Spleen (tissue), 11 donors: ENCODE measurements around the gene ARHGEF28. TPM values are rescaled to one million over a fixed set of nuclear protein-coding genes. Genes with fewer than 3 reads are reported as not detected.

Experiments used
- DNase-seq: peaks from one replicate; pipeline ENCODE4 v3.0.0-alpha.2; 2020
- H3K27ac ChIP-seq, 8 donors: fragments of 200-600 bp; sonication (generic) in 7 of 8; 1 replicate in 4 of 8; 2 replicates in 4 of 8; pipeline versions ENCODE4 v1.5.0 to v1.8.0; 2016 to 2021; ENCODE audit warnings: inconsistent platforms in 4 of 8, mild to moderate bottlenecking in 4 of 8, moderate library complexity in 1 of 8
- H3K27me3 ChIP-seq, 7 donors: fragments of 200-600 bp; sonication (generic) in 6 of 7; replicated peaks in 1 of 7; 1 replicate in 4 of 7; 2 replicates in 3 of 7; pipeline versions ENCODE4 v1.5.0 to v1.8.0; 2016 to 2021; ENCODE audit warnings: inconsistent platforms in 3 of 7, mild to moderate bottlenecking in 1 of 7
- H3K36me3 ChIP-seq, 6 donors: fragments of 200-600 bp; sonication (generic) in 5 of 6; 1 replicate in 4 of 6; 2 replicates in 2 of 6; pipeline versions ENCODE4 v1.5.0 to v1.8.0; 2016 to 2021; ENCODE audit warnings: inconsistent platforms in 2 of 6
- H3K4me1 ChIP-seq, 6 donors: fragments of 200-600 bp; sonication (generic) in 5 of 6; 1 replicate in 3 of 6; 2 replicates in 3 of 6; pipeline versions ENCODE4 v1.5.0 to v1.8.0; 2016 to 2021; ENCODE audit warnings: inconsistent platforms in 3 of 6
- H3K4me3 ChIP-seq, 8 donors: fragments of 200-600 bp; sonication (generic) in 7 of 8; 1 replicate in 4 of 8; 2 replicates in 4 of 8; pipeline versions ENCODE4 v1.5.0 to v1.8.0; 2016 to 2021; ENCODE audit warnings: inconsistent platforms in 4 of 8, mild to moderate bottlenecking in 4 of 8, moderate library complexity in 2 of 8
- H3K9me3 ChIP-seq, 8 donors: fragments of 200-600 bp; sonication (generic) in 7 of 8; 1 replicate in 4 of 8; 2 replicates in 4 of 8; pipeline versions ENCODE4 v1.5.0 to v1.8.0; 2016 to 2021; ENCODE audit warnings: inconsistent platforms in 4 of 8
- CTCF ChIP-seq, 11 experiments: fragments of 200-600 bp in 7 of 11; fragments of 450-650 bp in 4 of 11; sonication (generic) in 4 of 11; IDR thresholded peaks in 8 of 11; conservative IDR thresholded peaks in 3 of 11; 1 replicate in 7 of 11; 2 replicates in 4 of 11; pipeline versions ENCODE4 v1.4.0 to v1.8.0; 2016 to 2021; ENCODE audit warnings: antibody characterized with exemption in 11 of 11, inconsistent platforms in 4 of 11, mild to moderate bottlenecking in 1 of 11
- POLR2A ChIP-seq, 3 donors: fragments of 450-650 bp; IDR thresholded peaks; one replicate each; pipeline ENCODE4 v1.5.1; 2017; ENCODE audit warnings: antibody characterized with exemption in 3 of 3, mild to moderate bottlenecking in 1 of 3
- POLR2AphosphoS5 ChIP-seq, 3 donors: sonication (generic); formaldehyde crosslinking; IDR thresholded peaks; one replicate each; pipeline ENCODE4 v1.5.1; 2017; ENCODE audit warnings: antibody characterized with exemption in 3 of 3
- WGBS, 5 donors: extraction: QIAGEN DNeasy Blood & Tissue Kit in 3 of 5; methylation state at CpG; one replicate each; pipeline versions ENCODE4 v1.1.5 to v1.1.7; 2013 to 2018; 5-methylcytosine and 5-hydroxymethylcytosine counted together
- intact Hi-C: fragments of 100-400 bp; cut with DNase I; formaldehyde crosslinking; loops from one replicate; pipeline ENCODE4 v1.15.0; 2023; ENCODE audit warnings: low total_unique reads
- polyA plus RNA-seq, 3 donors: library from polyadenylated mRNA; stranded (reverse); fragments of 200-250 nt; gene quantifications; one replicate each; pipeline ENCODE4 v1.2.1, GENCODE V29; 2013
- total RNA-seq, 7 donors: library from RNA; depleted of rRNA in 3 of 7; stranded (reverse); fragments of >200 nt in 3 of 7; fragmentation: NEBNext Ultra II Directional in 4 of 7; extraction: Animal tissue kit (Norgen Biotek cat#: 25700) in 4 of 7; gene quantifications; one replicate each; pipeline versions ENCODE4 v1.1.0 to v1.2.1, GENCODE V29; 2016 to 2021
- donor health status: healthy with polysubstance abuse.
- donor health status: DM: no; HTN: no; CAD: no; lungs with moderate emphysema.
- donor health status: DM: no; HTN: no; CAD: no.
- donor health status: Bipolar disorder and iron deficiency.
- donor health status: healthy.
- donor health status: DM: no; HTN: no; CAD: no.
- donor health status: DM: yes; HTN: yes; CAD: no.

The ARHGEF28 gene
- total and polyA plus RNA-seq, 10 donors = 0.53 to 17.5 (median 8.8) TPM

GRCh38 chr5:73623901-73624404, 2.0 kb upstream of the ARHGEF28 start:
- Histone ChIP-seq H3K27ac (no peak overlapping the region), H3K27me3 (peaks cover 0 to 45% (median 10%) of the 10 kb centered on the region in 7 donors), H3K36me3 (no peaks in the 10 kb centered on the region), H3K4me1 (peaks cover 0 to 27% (median 15%) of the 10 kb centered on the region in 6 donors), H3K4me3 (no peak overlapping the region), H3K9me3 (no peaks in the 10 kb centered on the region)
- intact Hi-C loops = no loop called here
- DNase-seq = no peak
- 64 to 86% (median 74%) methylated on average over 2 of the region's 2 CpGs for WGBS, 5 donors
- TF ChIP-seq CTCF (IDR thresholded peaks at IDR 0.05 in 8 of 11, conservative IDR thresholded peaks at IDR 0.05 in 3 of 11) (no peak), POLR2AphosphoS5 (IDR thresholded peaks at IDR 0.05) (no peak)

GRCh38 chr5:73624888-73625287, 1.1 kb upstream of the ARHGEF28 start:
- TF ChIP-seq POLR2AphosphoS5 (IDR thresholded peaks at IDR 0.05) = no peak
- TF ChIP-seq POLR2A (IDR thresholded peaks at IDR 0.05) = no peak
- no peak for TF ChIP-seq CTCF (IDR thresholded peaks at IDR 0.05 in 8 of 11, conservative IDR thresholded peaks at IDR 0.05 in 3 of 11)
- Histone ChIP-seq H3K4me3 (peak overlapping the region in 1 of 8 donors; percentile 59), H3K9me3 (no peaks in the 10 kb centered on the region), H3K4me1 (peaks cover 0 to 27% (median 15%) of the 10 kb centered on the region in 6 donors), H3K36me3 (no peaks in the 10 kb centered on the region), H3K27ac (peak overlapping the region in 3 of 8 donors; percentile 74 to 84 (median 76)), H3K27me3 (peaks cover 0 to 48% (median 10%) of the 10 kb centered on the region in 7 donors)
- 91 to 96% (median 91%) methylated on average over 6 of the region's 6 CpGs for WGBS, 5 donors
- intact Hi-C loops = no loop called here
- no peak for DNase-seq

GRCh38 chr5:73625372-73625943, 538 bp upstream of the ARHGEF28 start:
- peaks cover 0 to 27% (median 15%) of the 10 kb centered on the region in 6 donors for H3K4me1 ChIP-seq
- DNase-seq = no peak
- peak overlapping the region in 6 of 8 donors; percentile 64 to 84 (median 75) for H3K27ac ChIP-seq
- intact Hi-C loops = no loop called here
- no peaks in the 10 kb centered on the region for H3K9me3 ChIP-seq
- TF ChIP-seq POLR2AphosphoS5 (IDR thresholded peaks at IDR 0.05) (no peak), POLR2A (IDR thresholded peaks at IDR 0.05) (no peak), CTCF (IDR thresholded peaks at IDR 0.05 in 8 of 11, conservative IDR thresholded peaks at IDR 0.05 in 3 of 11) (no peak)
- H3K27me3 ChIP-seq = peaks cover 0 to 48% (median 10%) of the 10 kb centered on the region in 7 donors
- no peaks in the 10 kb centered on the region for H3K36me3 ChIP-seq
- H3K4me3 ChIP-seq = peak overlapping the region; percentile 14 to 73 (median 52)
- WGBS, 5 donors = 1 to 5% (median 1%) methylated on average over 13 to 33 of the region's 33 CpGs

GRCh38 chr5:73626814-73627313, 868 bp downstream of the ARHGEF28 start:
- Histone ChIP-seq H3K27me3 (peaks cover 0 to 48% (median 10%) of the 10 kb centered on the region in 7 donors), H3K36me3 (no peaks in the 10 kb centered on the region), H3K4me3 (peak overlapping the region; percentile 33 to 73 (median 52)), H3K4me1 (peaks cover 0 to 27% (median 15%) of the 10 kb centered on the region in 6 donors), H3K27ac (peak overlapping the region in 5 of 8 donors; percentile 70 to 84 (median 76)), H3K9me3 (no peaks in the 10 kb centered on the region)
- no peak for TF ChIP-seq CTCF (IDR thresholded peaks at IDR 0.05 in 8 of 11, conservative IDR thresholded peaks at IDR 0.05 in 3 of 11)
- TF ChIP-seq POLR2A (IDR thresholded peaks at IDR 0.05) = no peak
- TF ChIP-seq POLR2AphosphoS5 (IDR thresholded peaks at IDR 0.05) = no peak
- WGBS, 5 donors = 79 to 87% (median 81%) methylated on average over 14 of the region's 14 CpGs
- DNase-seq = no peak
- intact Hi-C loops = no loop called here
